ENCODE results near the gene ARHGEF28. TPM values are rescaled to one million over a fixed set of nuclear protein-coding genes. Genes with fewer than 3 reads are reported as not detected.

Gene ARHGEF28
- total RNA-seq, 1 donor from 2014 or later, result 66.1 TPM

DNA sequence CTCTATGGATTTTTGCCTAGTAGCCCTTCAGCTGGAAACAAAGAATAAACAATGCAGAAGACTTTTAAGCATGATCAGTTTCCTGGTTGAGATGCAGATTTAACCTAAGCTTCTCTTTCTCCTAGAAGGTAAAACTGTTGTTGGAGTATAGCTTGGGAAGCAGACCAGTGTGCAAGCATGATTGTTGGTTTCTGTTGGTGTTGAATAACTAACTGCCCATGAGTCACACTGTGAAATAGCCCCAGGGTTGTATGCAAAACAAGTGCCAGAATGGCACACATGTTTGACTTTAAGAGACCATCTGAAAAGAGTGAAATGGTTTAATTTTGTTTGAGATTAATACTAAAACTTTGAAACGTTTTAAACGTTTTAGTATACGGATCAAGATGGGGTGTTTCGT lies 227.1 kb downstream of the ARHGEF28 start:
- DNase-seq (ENCODE audit: low read depth), result peak; percentile 57
- H3K4me3 ChIP-seq (ENCODE audit: low read depth, low read length), result no peak overlapping the region
- TF ChIP-seq, protein P1, sequence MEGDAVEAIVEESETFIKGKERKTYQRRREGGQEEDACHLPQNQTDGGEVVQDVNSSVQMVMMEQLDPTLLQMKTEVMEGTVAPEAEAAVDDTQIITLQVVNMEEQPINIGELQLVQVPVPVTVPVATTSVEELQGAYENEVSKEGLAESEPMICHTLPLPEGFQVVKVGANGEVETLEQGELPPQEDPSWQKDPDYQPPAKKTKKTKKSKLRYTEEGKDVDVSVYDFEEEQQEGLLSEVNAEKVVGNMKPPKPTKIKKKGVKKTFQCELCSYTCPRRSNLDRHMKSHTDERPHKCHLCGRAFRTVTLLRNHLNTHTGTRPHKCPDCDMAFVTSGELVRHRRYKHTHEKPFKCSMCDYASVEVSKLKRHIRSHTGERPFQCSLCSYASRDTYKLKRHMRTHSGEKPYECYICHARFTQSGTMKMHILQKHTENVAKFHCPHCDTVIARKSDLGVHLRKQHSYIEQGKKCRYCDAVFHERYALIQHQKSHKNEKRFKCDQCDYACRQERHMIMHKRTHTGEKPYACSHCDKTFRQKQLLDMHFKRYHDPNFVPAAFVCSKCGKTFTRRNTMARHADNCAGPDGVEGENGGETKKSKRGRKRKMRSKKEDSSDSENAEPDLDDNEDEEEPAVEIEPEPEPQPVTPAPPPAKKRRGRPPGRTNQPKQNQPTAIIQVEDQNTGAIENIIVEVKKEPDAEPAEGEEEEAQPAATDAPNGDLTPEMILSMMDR (IDR thresholded peaks at IDR 0.05; ENCODE audit: insufficient read depth, low read length, poor library complexity, severe bottlenecking), result no peak
- peaks cover 1% of the 10 kb centered on the region for H3K36me3 ChIP-seq (ENCODE audit: control insufficient read depth, insufficient read depth, low read length)
- no peaks in the 10 kb centered on the region for H3K27me3 ChIP-seq (ENCODE audit: control insufficient read depth, insufficient read depth, low read length)

DNA sequence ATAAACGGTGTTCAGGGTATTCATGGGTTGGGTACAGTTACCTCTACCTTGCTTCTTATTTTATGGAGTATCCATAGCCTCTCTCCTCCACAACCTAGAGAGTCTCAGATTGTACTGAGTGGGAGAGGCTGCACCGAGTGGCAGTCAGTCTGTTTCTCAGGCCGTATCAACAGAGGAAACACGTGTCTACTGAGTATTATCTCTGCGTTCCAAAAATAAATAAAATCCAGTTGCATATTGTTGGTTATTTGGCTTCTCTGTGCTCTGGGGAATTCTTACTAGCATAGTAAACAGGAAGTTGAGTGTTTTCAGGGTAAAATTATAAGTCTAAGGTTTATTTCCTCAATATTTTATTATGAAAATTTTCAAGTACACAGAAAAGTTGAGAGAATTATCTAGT lies 231.0 kb downstream of the ARHGEF28 start:
- Histone ChIP-seq H3K4me3 (ENCODE audit: low read depth, low read length) (no peak overlapping the region), H3K27me3 (ENCODE audit: control insufficient read depth, insufficient read depth, low read length) (no peaks in the 10 kb centered on the region), H3K36me3 (ENCODE audit: control insufficient read depth, insufficient read depth, low read length) (peaks cover 4% of the 10 kb centered on the region)
- TF ChIP-seq, protein P1 (IDR thresholded peaks at IDR 0.05; ENCODE audit: insufficient read depth, low read length, poor library complexity, severe bottlenecking), result no peak
- DNase-seq (ENCODE audit: low read depth), result no peak

DNA sequence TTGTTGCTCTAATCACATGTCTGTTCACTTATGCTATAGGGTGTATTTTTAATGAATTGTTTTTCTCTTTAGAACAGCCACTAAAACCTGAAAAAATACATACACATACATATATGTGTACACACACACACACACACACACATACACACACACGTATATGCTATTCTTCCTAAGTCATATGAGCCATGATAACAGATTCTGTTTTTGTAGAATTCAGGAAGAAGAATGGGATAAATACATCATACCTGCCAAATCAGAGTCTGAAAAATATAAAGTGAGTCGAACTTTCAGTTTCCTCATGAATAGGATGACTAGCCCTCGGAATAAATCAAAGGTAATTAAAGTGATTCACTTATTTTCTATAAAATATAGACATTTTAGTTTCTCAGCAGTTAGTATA lies 231.4 kb downstream of the ARHGEF28 start:
- H3K36me3 ChIP-seq (ENCODE audit: control insufficient read depth, insufficient read depth, low read length), result peaks cover 4% of the 10 kb centered on the region
- no peak for DNase-seq (ENCODE audit: low read depth)
- no peaks in the 10 kb centered on the region for H3K27me3 ChIP-seq (ENCODE audit: control insufficient read depth, insufficient read depth, low read length)
- H3K4me3 ChIP-seq (ENCODE audit: low read depth, low read length), result no peak overlapping the region
- TF ChIP-seq, protein P1 (IDR thresholded peaks at IDR 0.05; ENCODE audit: insufficient read depth, low read length, poor library complexity, severe bottlenecking), result no peak

DNA sequence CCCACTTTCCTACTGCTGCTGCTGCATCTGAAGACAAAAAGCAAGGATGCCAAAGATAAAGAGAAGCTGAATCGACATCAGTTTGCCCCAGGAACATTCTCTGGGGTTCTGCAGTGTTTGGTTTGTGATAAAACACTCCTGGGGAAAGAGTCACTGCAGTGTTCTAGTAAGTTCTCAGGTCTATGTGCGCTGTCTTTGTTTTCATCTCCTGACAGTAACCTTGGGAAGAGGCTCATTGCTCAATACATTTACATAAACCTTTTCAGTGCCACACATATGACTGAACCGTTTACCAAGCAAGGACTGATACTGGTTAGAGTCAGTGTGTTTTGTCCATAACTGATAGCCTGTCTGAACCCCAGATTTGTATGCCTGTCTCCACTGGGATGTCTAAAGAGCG lies 232.1 kb downstream of the ARHGEF28 start:
- Histone ChIP-seq H3K27me3 (ENCODE audit: control insufficient read depth, insufficient read depth, low read length) (no peaks in the 10 kb centered on the region), H3K36me3 (ENCODE audit: control insufficient read depth, insufficient read depth, low read length) (peaks cover 4% of the 10 kb centered on the region), H3K4me3 (ENCODE audit: low read depth, low read length) (no peak overlapping the region)
- DNase-seq (ENCODE audit: low read depth), result no peak
- TF ChIP-seq, protein P1 (IDR thresholded peaks at IDR 0.05; ENCODE audit: insufficient read depth, low read length, poor library complexity, severe bottlenecking), result no peak

DNA sequence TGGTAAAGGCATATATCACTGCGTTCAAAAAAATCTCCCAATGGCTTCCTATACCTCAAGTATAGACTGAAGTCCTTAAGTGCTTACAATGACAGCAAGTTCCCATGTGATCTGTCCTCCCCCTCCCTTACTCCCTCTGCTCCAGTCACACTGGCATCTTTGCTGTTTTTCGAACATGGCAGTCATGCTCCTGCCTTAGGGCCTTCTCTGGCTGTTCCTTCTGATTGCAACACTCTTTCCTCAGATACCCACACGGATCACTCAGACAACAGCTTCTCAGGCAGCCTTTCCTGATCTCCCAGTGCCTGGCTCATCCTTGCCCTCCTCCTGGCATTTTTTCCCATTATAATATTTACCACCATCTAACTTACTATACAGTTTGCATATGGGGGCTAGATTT lies 232.8 kb downstream of the ARHGEF28 start:
- no peak for DNase-seq (ENCODE audit: low read depth)
- TF ChIP-seq, protein P1 (IDR thresholded peaks at IDR 0.05; ENCODE audit: insufficient read depth, low read length, poor library complexity, severe bottlenecking), result no peak
- Histone ChIP-seq H3K36me3 (ENCODE audit: control insufficient read depth, insufficient read depth, low read length) (peaks cover 4% of the 10 kb centered on the region), H3K4me3 (ENCODE audit: low read depth, low read length) (no peak overlapping the region), H3K27me3 (ENCODE audit: control insufficient read depth, insufficient read depth, low read length) (no peaks in the 10 kb centered on the region)

DNA sequence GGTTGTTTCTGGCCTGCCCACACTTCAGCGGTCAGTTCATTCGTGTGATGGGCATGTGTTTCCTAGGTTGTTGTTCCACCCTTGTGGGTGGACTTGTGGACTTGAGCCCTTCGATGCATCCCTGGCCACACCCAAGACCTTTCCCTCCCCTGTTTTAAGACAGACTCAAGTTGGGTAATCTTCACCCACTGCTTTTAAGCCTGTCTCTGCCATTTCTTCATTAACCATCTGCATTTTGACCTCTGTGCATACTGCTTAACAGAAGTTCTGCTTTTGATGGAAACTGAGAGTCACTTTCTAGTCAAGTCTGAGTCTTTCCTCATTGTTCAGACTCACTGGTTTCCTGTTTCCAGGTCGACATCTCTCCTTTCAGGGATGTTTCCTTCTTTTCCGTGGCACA lies 233.7 kb downstream of the ARHGEF28 start:
- DNase-seq (ENCODE audit: low read depth), result no peak
- TF ChIP-seq, protein P1 (IDR thresholded peaks at IDR 0.05; ENCODE audit: insufficient read depth, low read length, poor library complexity, severe bottlenecking), result no peak
- no peak overlapping the region for H3K4me3 ChIP-seq (ENCODE audit: low read depth, low read length)
- H3K27me3 ChIP-seq (ENCODE audit: control insufficient read depth, insufficient read depth, low read length), result no peaks in the 10 kb centered on the region
- peaks cover 4% of the 10 kb centered on the region for H3K36me3 ChIP-seq (ENCODE audit: control insufficient read depth, insufficient read depth, low read length)

All from kidney epithelial cell (primary cell).